Astrocyte (in vitro differentiated cells and primary cell): ENCODE measurements around the gene PCDH10. TPM values are rescaled to one million over a fixed set of nuclear protein-coding genes. Genes with fewer than 3 reads are reported as not detected.

ENCODE experiments used
- DNase-seq: peaks from one replicate; pipeline ENCODE4 v3.0.0-alpha.2; 2010; ENCODE audit warnings: low read depth
- FAIRE-seq: peaks from 2 replicates; lab custom pipeline; 2011; peaks lifted over from hg19 to GRCh38; lab: Jason Lieb, UNC
- H2AFZ ChIP-seq: 2 replicates; pipeline ENCODE4 v1.6.0; 2012; ENCODE audit warnings: low read depth, low read length, inconsistent platforms
- H3K27ac ChIP-seq: 2 replicates; pipeline ENCODE4 v1.5.1; 2011; ENCODE audit warnings: low read depth, low read length, inconsistent platforms
- H3K27me3 ChIP-seq: 2 replicates; pipeline ENCODE4 v1.6.0; 2011; ENCODE audit warnings: low read length, inconsistent platforms; ENCODE audit not compliant: insufficient read depth
- H3K36me3 ChIP-seq: 2 replicates; pipeline ENCODE4 v1.5.1; 2011; ENCODE audit warnings: low read length, inconsistent platforms; ENCODE audit not compliant: insufficient read depth
- H3K4me1 ChIP-seq: 2 replicates; pipeline ENCODE4 v1.5.1; 2011; ENCODE audit warnings: low read length, inconsistent platforms; ENCODE audit not compliant: insufficient read depth
- H3K4me2 ChIP-seq: 2 replicates; pipeline ENCODE4 v1.6.0; 2012; ENCODE audit warnings: low read length, inconsistent platforms
- H3K4me3 ChIP-seq: 2 replicates; pipeline ENCODE4 v1.5.1; 2011; ENCODE audit warnings: low read depth, mild to moderate bottlenecking, low read length, inconsistent platforms; ENCODE audit not compliant: insufficient read depth
- H3K79me2 ChIP-seq: 2 replicates; pipeline ENCODE4 v1.6.0; 2012; ENCODE audit warnings: mild to moderate bottlenecking, low read length, inconsistent platforms; ENCODE audit not compliant: insufficient read depth
- H3K9ac ChIP-seq: 2 replicates; pipeline ENCODE4 v1.6.0; 2012; ENCODE audit warnings: mild to moderate bottlenecking, low read length, inconsistent platforms
- H3K9me3 ChIP-seq: 2 replicates; pipeline ENCODE4 v1.5.1; 2012; ENCODE audit warnings: low read depth, mild to moderate bottlenecking, low read length, inconsistent platforms; ENCODE audit not compliant: insufficient read depth
- H4K20me1 ChIP-seq: 2 replicates; pipeline ENCODE4 v1.6.0; 2012; ENCODE audit warnings: low read length, inconsistent platforms; ENCODE audit not compliant: insufficient read depth
- H3K27ac Mint-ChIP-seq: one replicate; pipeline ENCODE4 v1.8.0; 2021; ENCODE audit warnings: mild to moderate bottlenecking, mixed read lengths; ENCODE audit not compliant: unreplicated experiment
- H3K27me3 Mint-ChIP-seq: one replicate; pipeline ENCODE4 v1.8.0; 2021; ENCODE audit warnings: low read depth, mixed read lengths; ENCODE audit not compliant: unreplicated experiment
- H3K36me3 Mint-ChIP-seq: one replicate; pipeline ENCODE4 v1.8.0; 2021; ENCODE audit warnings: low read depth, mixed read lengths; ENCODE audit not compliant: unreplicated experiment
- H3K4me1 Mint-ChIP-seq: one replicate; pipeline ENCODE4 v1.8.0; 2021; ENCODE audit warnings: low read depth, mixed read lengths; ENCODE audit not compliant: unreplicated experiment
- H3K4me3 Mint-ChIP-seq: one replicate; pipeline ENCODE4 v1.8.0; 2021; ENCODE audit warnings: mild to moderate bottlenecking, moderate library complexity, mixed read lengths; ENCODE audit not compliant: unreplicated experiment
- H3K9me3 Mint-ChIP-seq: one replicate; pipeline ENCODE4 v1.8.0; 2021; ENCODE audit warnings: mild to moderate bottlenecking, mixed read lengths; ENCODE audit not compliant: unreplicated experiment
- EZH2 ChIP-seq: IDR thresholded peaks from 2 replicates; pipeline ENCODE4 v1.6.1; 2012; ENCODE audit warnings: mild to moderate bottlenecking, low read length, inconsistent platforms; ENCODE audit not compliant: insufficient read depth
- total RNA-seq: library from RNA; stranded (reverse); gene quantifications from 2 replicates; pipeline ENCODE4 v1.2.1, GENCODE V29; 2021
- TF ChIP-seq, protein P1 (sequence below): IDR thresholded peaks from 2 replicates; pipeline ENCODE4 v1.5.1; 2011; ENCODE audit warnings: low read depth, mild to moderate bottlenecking, inconsistent platforms, low read length, moderate library complexity; ENCODE audit not compliant: insufficient read depth

The PCDH10 gene
- total RNA-seq, 1 donor from 2014 or later = 12.5 TPM

GRCh38 chr4:133151341-133151690 is 2.2 kb downstream of the PCDH10 start:
- Histone ChIP-seq H3K27ac (no peak overlapping the region), H2AFZ (peak overlapping the region; percentile 87), H3K36me3 (no peaks in the 10 kb centered on the region), H3K4me3 (peak overlapping the region; percentile 90), H3K9ac (peak overlapping the region; percentile 82), H3K4me1 (peaks cover 34% of the 10 kb centered on the region), H4K20me1 (peaks cover 3% of the 10 kb centered on the region), H3K9me3 (no peaks in the 10 kb centered on the region), H3K27me3 (no peaks in the 10 kb centered on the region), H3K79me2 (peaks cover 26% of the 10 kb centered on the region), H3K4me2 (peak overlapping the region; percentile 100)
- Mint-ChIP-seq H3K36me3 (no peaks in the 10 kb centered on the region), H3K27ac (peak overlapping the region; percentile 18), H3K9me3 (peaks cover 5% of the 10 kb centered on the region), H3K4me1 (peaks cover 16% of the 10 kb centered on the region), H3K4me3 (peak overlapping the region; percentile 93), H3K27me3 (peaks cover 35% of the 10 kb centered on the region)
- FAIRE-seq (no peak), DNase-seq (peak; percentile 30)
- TF ChIP-seq EZH2 = no peak
- TF ChIP-seq, protein P1, sequence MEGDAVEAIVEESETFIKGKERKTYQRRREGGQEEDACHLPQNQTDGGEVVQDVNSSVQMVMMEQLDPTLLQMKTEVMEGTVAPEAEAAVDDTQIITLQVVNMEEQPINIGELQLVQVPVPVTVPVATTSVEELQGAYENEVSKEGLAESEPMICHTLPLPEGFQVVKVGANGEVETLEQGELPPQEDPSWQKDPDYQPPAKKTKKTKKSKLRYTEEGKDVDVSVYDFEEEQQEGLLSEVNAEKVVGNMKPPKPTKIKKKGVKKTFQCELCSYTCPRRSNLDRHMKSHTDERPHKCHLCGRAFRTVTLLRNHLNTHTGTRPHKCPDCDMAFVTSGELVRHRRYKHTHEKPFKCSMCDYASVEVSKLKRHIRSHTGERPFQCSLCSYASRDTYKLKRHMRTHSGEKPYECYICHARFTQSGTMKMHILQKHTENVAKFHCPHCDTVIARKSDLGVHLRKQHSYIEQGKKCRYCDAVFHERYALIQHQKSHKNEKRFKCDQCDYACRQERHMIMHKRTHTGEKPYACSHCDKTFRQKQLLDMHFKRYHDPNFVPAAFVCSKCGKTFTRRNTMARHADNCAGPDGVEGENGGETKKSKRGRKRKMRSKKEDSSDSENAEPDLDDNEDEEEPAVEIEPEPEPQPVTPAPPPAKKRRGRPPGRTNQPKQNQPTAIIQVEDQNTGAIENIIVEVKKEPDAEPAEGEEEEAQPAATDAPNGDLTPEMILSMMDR = no peak

GRCh38 chr4:133151691-133152329 is 2.7 kb downstream of the PCDH10 start:
- no peaks in the 10 kb centered on the region for H3K27me3 ChIP-seq
- H3K27me3 Mint-ChIP-seq = peaks cover 34% of the 10 kb centered on the region
- H3K9me3 Mint-ChIP-seq = peaks cover 5% of the 10 kb centered on the region

More at GRCh38 chr4:133151691-133152329, 2.7 kb downstream of the PCDH10 start:
- Mint-ChIP-seq H3K27ac (peak overlapping the region; percentile 18), H3K4me3 (peak overlapping the region; percentile 93), H3K4me1 (peaks cover 15% of the 10 kb centered on the region), H3K36me3 (no peaks in the 10 kb centered on the region)
- Histone ChIP-seq H4K20me1 (peaks cover 3% of the 10 kb centered on the region), H3K4me2 (peak overlapping the region; percentile 100), H2AFZ (peak overlapping the region; percentile 87), H3K4me1 (peaks cover 34% of the 10 kb centered on the region), H3K4me3 (peak overlapping the region; percentile 90), H3K9ac (peak overlapping the region; percentile 82), H3K36me3 (no peaks in the 10 kb centered on the region), H3K9me3 (no peaks in the 10 kb centered on the region), H3K79me2 (peaks cover 26% of the 10 kb centered on the region), H3K27ac (no peak overlapping the region)
- peak; percentile 48 for DNase-seq
- FAIRE-seq = no peak
- TF ChIP-seq, protein P1 = no peak
- TF ChIP-seq EZH2 = no peak
